ENCODE data around the gene RASGRF2. TPM values are rescaled to one million over a fixed set of nuclear protein-coding genes. Genes with fewer than 3 reads are reported as not detected.

Gene RASGRF2
- total RNA-seq, 2 experiments from 2014 or later = 9.2 to 10.8 TPM

GRCh38 chr5:80930940-80931339, 29.2 kb upstream of the RASGRF2 start:
- Mint-ChIP-seq H3K9me3 (no peaks in the 10 kb centered on the region), H3K36me3 (ENCODE audit: low read depth) (no peaks in the 10 kb centered on the region), H3K27ac (no peak overlapping the region), H3K27me3 (ENCODE audit: low read depth) (no peaks in the 10 kb centered on the region), H3K4me1 (ENCODE audit: low read depth) (peaks cover 4% of the 10 kb centered on the region), H3K4me3 (no peak overlapping the region)
- DNase-seq = no peak
- CTCF ChIA-PET = interaction anchor here (0.6 to 1.7 kb wide), 4 partner anchors 11 to 236 kb away, joined by 3 read pairs; no protein-coding TSS in a partner anchor
- intact Hi-C loops (cut with micrococcal nuclease) = loop anchor here (5.0 kb wide), 2 partner anchors 219 to 244 kb away; no protein-coding TSS in a partner anchor

DNA sequence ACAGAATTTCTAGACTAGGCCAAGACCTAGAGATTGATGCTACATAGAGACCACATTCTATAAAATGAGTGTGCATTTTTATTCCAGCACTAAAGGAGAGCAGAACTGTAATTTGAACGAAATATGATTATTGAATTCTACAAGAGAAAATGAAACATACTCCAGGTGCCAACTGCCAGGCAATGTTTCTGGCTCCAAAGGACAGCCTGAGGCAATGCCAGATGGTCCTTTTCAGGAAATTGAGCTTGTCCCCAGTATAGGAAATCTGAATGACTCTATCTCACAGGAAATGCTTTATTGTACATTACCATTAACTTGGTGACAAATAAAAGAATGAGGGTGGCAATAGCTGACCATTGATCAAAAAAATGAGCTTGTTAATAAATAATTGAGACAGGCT, 28.8 kb upstream of the RASGRF2 start:
- intact Hi-C loops (cut with micrococcal nuclease) = loop anchor here (5.0 kb wide), 2 partner anchors 219 to 244 kb away; no protein-coding TSS in a partner anchor
- Mint-ChIP-seq H3K27me3 (ENCODE audit: low read depth) (no peaks in the 10 kb centered on the region), H3K4me1 (ENCODE audit: low read depth) (peaks cover 7% of the 10 kb centered on the region), H3K27ac (no peak overlapping the region), H3K36me3 (ENCODE audit: low read depth) (no peaks in the 10 kb centered on the region), H3K4me3 (no peak overlapping the region), H3K9me3 (no peaks in the 10 kb centered on the region)
- DNase-seq = no peak
- CTCF ChIA-PET = interaction anchor here (0.6 to 2.2 kb wide), 4 partner anchors 11 to 235 kb away, joined by 3 to 10 read pairs (median 3); no protein-coding TSS in a partner anchor

GRCh38 chr5:80933036-80933435, 27.1 kb upstream of the RASGRF2 start:
- Mint-ChIP-seq H3K9me3 (no peaks in the 10 kb centered on the region), H3K4me3 (no peak overlapping the region), H3K36me3 (ENCODE audit: low read depth) (no peaks in the 10 kb centered on the region), H3K4me1 (ENCODE audit: low read depth) (peaks cover 4% of the 10 kb centered on the region), H3K27me3 (ENCODE audit: low read depth) (no peaks in the 10 kb centered on the region), H3K27ac (no peak overlapping the region)
- intact Hi-C loops (cut with micrococcal nuclease) = loop anchor here (5.0 kb wide), 2 partner anchors 221 to 246 kb away; no protein-coding TSS in a partner anchor
- CTCF ChIA-PET = interaction anchor here (0.5 to 2.2 kb wide), 2 partner anchors 8 to 175 kb away, joined by 3 to 10 read pairs; no protein-coding TSS in a partner anchor
- DNase-seq = no peak

- intact Hi-C loops (cut with micrococcal nuclease) = loop anchor here (1.0 to 5.0 kb wide), 3 partner anchors 222 to 247 kb away; no protein-coding TSS in a partner anchor
- H3K4me1 Mint-ChIP-seq (ENCODE audit: low read depth) = peaks cover 4% of the 10 kb centered on the region
- no peak overlapping the region for H3K4me3 Mint-ChIP-seq
- DNase-seq = peak; percentile 10
- H3K27ac Mint-ChIP-seq = no peak overlapping the region
- no peaks in the 10 kb centered on the region for H3K36me3 Mint-ChIP-seq (ENCODE audit: low read depth)
- H3K9me3 Mint-ChIP-seq = no peaks in the 10 kb centered on the region
- CTCF ChIA-PET = interaction anchor here (0.7 to 1.3 kb wide), 2 partner anchors 72 to 174 kb away, joined by 4 to 7 read pairs; no protein-coding TSS in a partner anchor
- H3K27me3 Mint-ChIP-seq (ENCODE audit: low read depth) = no peaks in the 10 kb centered on the region
Observed at GRCh38 chr5:80934751-80935150, 25.4 kb upstream of the RASGRF2 start.

DNA sequence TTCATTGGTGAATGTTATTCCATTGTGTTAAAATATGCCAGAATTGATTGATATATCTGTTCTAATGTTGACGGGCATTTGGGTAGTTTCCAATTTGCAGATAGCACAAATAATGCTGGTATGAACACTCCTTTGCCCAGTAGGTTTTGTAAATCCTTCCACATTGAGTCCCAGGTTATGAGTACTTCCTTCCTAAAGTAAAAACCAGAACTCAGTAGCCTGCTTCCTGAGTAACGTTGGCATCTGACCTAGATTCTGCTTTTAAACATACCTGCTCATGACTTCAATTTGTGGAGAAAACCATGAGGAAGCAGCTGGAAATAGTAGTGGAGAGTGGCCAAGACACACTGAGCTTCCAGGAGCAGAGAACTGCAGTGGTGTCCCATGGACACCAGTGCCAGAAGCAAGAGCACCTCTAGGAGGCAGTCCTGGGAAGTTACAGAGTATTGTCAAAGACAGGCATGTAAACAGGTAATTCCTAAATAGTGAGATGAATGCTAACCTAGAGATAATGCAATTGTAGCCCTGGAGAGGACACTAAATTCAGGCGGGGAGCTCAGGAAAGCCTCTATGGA, 24.3 kb upstream of the RASGRF2 start:
- peak; percentile 20 for DNase-seq
- Mint-ChIP-seq H3K36me3 (ENCODE audit: low read depth) (no peaks in the 10 kb centered on the region), H3K4me3 (no peak overlapping the region), H3K9me3 (no peaks in the 10 kb centered on the region), H3K4me1 (ENCODE audit: low read depth) (peaks cover 4% of the 10 kb centered on the region), H3K27me3 (ENCODE audit: low read depth) (no peaks in the 10 kb centered on the region), H3K27ac (no peak overlapping the region)
- intact Hi-C loops (cut with micrococcal nuclease) = loop anchor here (1.0 kb wide), 1 partner anchor 172 kb away; no protein-coding TSS in a partner anchor
- CTCF ChIA-PET = interaction anchor here (0.7 to 1.3 kb wide), 7 partner anchors 9 to 277 kb away, joined by 3 to 7 read pairs (median 4); no protein-coding TSS in a partner anchor

DNA sequence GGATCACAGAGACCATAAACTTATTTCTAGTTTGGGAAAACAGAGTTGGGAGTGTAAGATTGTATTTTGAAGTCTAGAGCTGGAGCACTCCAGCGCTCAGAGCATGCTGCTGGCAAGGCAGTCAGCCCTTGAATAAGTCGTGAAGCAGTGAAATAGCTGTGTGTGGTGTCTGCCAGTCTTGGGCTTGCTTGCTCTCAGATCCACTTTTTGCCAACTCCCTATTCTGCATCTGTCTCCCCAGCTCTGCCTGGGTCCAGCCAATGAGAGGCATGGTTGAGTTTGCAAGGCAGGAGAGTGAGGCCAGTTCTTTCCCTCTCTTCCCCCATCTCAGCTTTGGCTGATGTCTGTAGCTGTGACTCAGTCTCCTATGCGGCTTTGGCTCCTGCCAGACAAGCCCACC, 23.3 kb upstream of the RASGRF2 start:
- no peak overlapping the region for H3K4me3 Mint-ChIP-seq
- intact Hi-C loops (cut with micrococcal nuclease) = loop anchor here (1.0 kb wide), 1 partner anchor 171 kb away; no protein-coding TSS in a partner anchor
- H3K27ac Mint-ChIP-seq = no peak overlapping the region

DNA sequence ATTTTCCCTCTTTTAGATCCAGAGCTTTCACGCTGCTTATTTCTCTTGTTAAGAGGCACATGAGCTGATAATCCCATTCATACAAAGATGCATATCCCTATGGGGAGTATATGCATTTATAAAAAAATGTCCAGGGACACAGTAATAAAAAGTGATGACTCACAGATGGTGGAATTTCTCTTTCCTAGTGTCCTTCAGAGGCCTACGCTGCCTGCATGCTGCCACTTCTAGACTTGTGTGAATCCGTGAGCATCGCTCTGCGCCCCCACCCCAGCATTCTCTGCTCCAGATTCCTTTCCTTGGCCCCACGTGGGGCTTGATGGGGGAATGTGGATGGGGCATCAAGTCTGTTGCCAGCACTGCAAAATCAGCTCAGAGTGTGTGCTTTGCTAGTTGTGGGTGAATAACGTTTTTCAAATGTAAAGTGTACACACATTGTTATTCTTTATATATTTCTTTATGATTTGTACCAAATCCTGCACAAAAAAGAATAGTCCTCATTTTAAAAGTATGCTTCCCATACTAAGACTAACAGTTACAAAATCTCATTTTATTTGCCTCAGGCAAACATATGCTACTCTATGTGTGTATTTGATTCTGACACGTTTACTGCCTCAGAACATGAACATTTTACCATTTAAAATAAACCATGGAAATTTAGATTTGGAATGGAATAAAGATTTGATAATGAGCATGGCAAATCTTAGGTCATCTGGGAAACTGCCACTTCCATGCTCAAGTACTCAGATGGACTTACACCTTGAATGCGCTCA, 22.4 kb upstream of the RASGRF2 start:
- Mint-ChIP-seq H3K27me3 (ENCODE audit: low read depth) (no peaks in the 10 kb centered on the region), H3K27ac (no peak overlapping the region)
- CTCF ChIA-PET = interaction anchor here (1.4 kb wide), 1 partner anchor 11 kb away, joined by 3 read pairs; no protein-coding TSS in a partner anchor

More for the DNA sequence above, 23.3 kb upstream of the RASGRF2 start:
- H3K27me3 Mint-ChIP-seq (ENCODE audit: low read depth) = no peaks in the 10 kb centered on the region
- H3K4me1 Mint-ChIP-seq (ENCODE audit: low read depth) = peaks cover 4% of the 10 kb centered on the region
- no peaks in the 10 kb centered on the region for H3K9me3 Mint-ChIP-seq
- no peaks in the 10 kb centered on the region for H3K36me3 Mint-ChIP-seq (ENCODE audit: low read depth)
- CTCF ChIA-PET = interaction anchor here (1.3 to 1.4 kb wide), 4 partner anchors 10 to 174 kb away, joined by 3 to 6 read pairs (median 4); no protein-coding TSS in a partner anchor
- no peak for DNase-seq

DNA sequence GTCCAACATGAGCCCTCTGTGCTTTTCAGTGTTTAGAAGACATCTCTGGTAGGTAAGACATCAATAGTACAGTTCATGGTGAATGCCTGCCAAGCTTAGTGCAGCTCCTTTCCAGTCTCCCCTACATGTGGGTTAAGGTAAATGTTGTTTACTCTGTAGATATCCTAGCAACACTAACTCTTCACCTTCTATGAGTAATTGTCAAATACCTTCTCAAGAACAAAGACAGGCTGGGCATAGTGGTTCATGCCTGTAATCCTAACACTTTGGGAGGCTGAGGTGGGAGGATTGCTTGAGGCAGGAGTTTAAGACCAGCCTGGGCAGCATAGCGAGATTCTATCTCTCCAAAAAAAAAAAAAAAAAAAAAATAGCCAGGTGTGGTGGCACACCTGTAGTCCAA, 18.7 kb upstream of the RASGRF2 start:
- Mint-ChIP-seq H3K36me3 (ENCODE audit: low read depth) (no peaks in the 10 kb centered on the region), H3K4me3 (no peak overlapping the region), H3K9me3 (peaks cover 6% of the 10 kb centered on the region), H3K27me3 (ENCODE audit: low read depth) (no peaks in the 10 kb centered on the region), H3K27ac (no peak overlapping the region), H3K4me1 (ENCODE audit: low read depth) (no peaks in the 10 kb centered on the region)
- CTCF ChIA-PET = interaction anchor here (0.7 kb wide), 1 partner anchor 34 kb away, joined by 4 read pairs; no protein-coding TSS in a partner anchor
- intact Hi-C loops (cut with micrococcal nuclease) = no loop called here
- DNase-seq = no peak

More for the DNA sequence above, 22.4 kb upstream of the RASGRF2 start:
- Mint-ChIP-seq H3K4me3 (no peak overlapping the region), H3K4me1 (ENCODE audit: low read depth) (peaks cover 4% of the 10 kb centered on the region), H3K36me3 (ENCODE audit: low read depth) (no peaks in the 10 kb centered on the region), H3K9me3 (no peaks in the 10 kb centered on the region)
- intact Hi-C loops (cut with micrococcal nuclease) = no loop called here
- no peak for DNase-seq

GRCh38 chr5:80951366-80951765, 8.8 kb upstream of the RASGRF2 start:
- Mint-ChIP-seq H3K27ac (no peak overlapping the region), H3K9me3 (peaks cover 4% of the 10 kb centered on the region), H3K27me3 (ENCODE audit: low read depth) (no peaks in the 10 kb centered on the region), H3K4me3 (no peak overlapping the region), H3K4me1 (ENCODE audit: low read depth) (no peaks in the 10 kb centered on the region), H3K36me3 (ENCODE audit: low read depth) (no peaks in the 10 kb centered on the region)
- intact Hi-C loops (cut with micrococcal nuclease) = no loop called here
- CTCF ChIA-PET = no interaction called here
- DNase-seq = no peak

- CTCF ChIA-PET = interaction anchor here (0.6 to 0.7 kb wide), 2 partner anchors 154 to 175 kb away, joined by 3 to 8 read pairs; no protein-coding TSS in a partner anchor
- H3K27ac Mint-ChIP-seq = no peak overlapping the region
- H3K9me3 Mint-ChIP-seq = no peaks in the 10 kb centered on the region
Observed at GRCh38 chr5:80953587-80953986, 6.6 kb upstream of the RASGRF2 start.

GRCh38 chr5:80955082-80955590, 5.0 kb upstream of the RASGRF2 start:
- Mint-ChIP-seq H3K4me3 (no peak overlapping the region), H3K27ac (no peak overlapping the region)
- no peak for DNase-seq

More at GRCh38 chr5:80953587-80953986, 6.6 kb upstream of the RASGRF2 start:
- intact Hi-C loops (cut with micrococcal nuclease) = no loop called here
- Mint-ChIP-seq H3K36me3 (ENCODE audit: low read depth) (no peaks in the 10 kb centered on the region), H3K4me3 (no peak overlapping the region), H3K27me3 (ENCODE audit: low read depth) (no peaks in the 10 kb centered on the region), H3K4me1 (ENCODE audit: low read depth) (peaks cover 14% of the 10 kb centered on the region)
- no peak for DNase-seq

DNA sequence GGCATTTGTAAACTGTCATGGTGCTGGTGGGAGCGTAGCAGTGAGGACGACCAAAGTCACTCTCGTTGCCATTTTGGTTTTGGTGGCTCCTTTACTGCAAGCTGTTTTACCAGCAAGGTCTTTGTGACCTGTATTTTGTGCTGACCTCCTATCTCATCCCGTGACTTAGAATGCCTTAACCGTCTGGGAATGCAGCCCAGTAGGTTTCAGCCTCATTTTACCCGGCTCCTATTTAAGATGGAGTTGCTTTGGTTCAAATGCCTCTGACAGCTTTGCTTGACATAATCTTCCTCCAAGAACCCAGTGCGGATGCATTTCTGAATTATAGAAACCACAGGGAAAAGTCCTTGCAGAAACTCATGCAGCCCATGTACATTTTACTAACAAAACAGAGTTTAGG, 3.9 kb upstream of the RASGRF2 start:
- no peaks in the 10 kb centered on the region for H3K36me3 Mint-ChIP-seq (ENCODE audit: low read depth)
- intact Hi-C loops (cut with micrococcal nuclease) = no loop called here
- H3K4me1 Mint-ChIP-seq (ENCODE audit: low read depth) = peaks cover 27% of the 10 kb centered on the region

More at GRCh38 chr5:80955082-80955590, 5.0 kb upstream of the RASGRF2 start:
- Mint-ChIP-seq H3K36me3 (ENCODE audit: low read depth) (no peaks in the 10 kb centered on the region), H3K27me3 (ENCODE audit: low read depth) (no peaks in the 10 kb centered on the region), H3K9me3 (no peaks in the 10 kb centered on the region), H3K4me1 (ENCODE audit: low read depth) (peaks cover 27% of the 10 kb centered on the region)
- CTCF ChIA-PET = interaction anchor here (0.6 to 1.1 kb wide), 4 partner anchors 15 to 1016 kb away, joined by 3 to 7 read pairs (median 3); no protein-coding TSS in a partner anchor
- intact Hi-C loops (cut with micrococcal nuclease) = no loop called here

More for the DNA sequence above, 3.9 kb upstream of the RASGRF2 start:
- no peaks in the 10 kb centered on the region for H3K9me3 Mint-ChIP-seq
- H3K4me3 Mint-ChIP-seq = no peak overlapping the region
- no peak overlapping the region for H3K27ac Mint-ChIP-seq
- CTCF ChIA-PET = interaction anchor here (0.7 to 1.3 kb wide), 2 partner anchors 152 to 353 kb away, joined by 3 to 5 read pairs; no protein-coding TSS in a partner anchor
- no peak for DNase-seq
- H3K27me3 Mint-ChIP-seq (ENCODE audit: low read depth) = no peaks in the 10 kb centered on the region

Measured in activated naive CD4-positive, alpha-beta T cell treated with anti-CD3 and anti-CD28 coated beads for 36 hours (primary cell).